ENCODE data around the gene ATF6.

Gene ATF6

GRCh38 chr1:161725908-161726472, 40.1 kb upstream of the ATF6 start:
- H3K9me3 ChIP-seq (ENCODE audit: control insufficient read depth, insufficient read depth, low read depth, low read length): no peaks in the 10 kb centered on the region
- peak overlapping the region; percentile 82 for H3K9ac ChIP-seq (ENCODE audit: low read length)
- H3K4me1 ChIP-seq (ENCODE audit: control insufficient read depth, insufficient read depth, low read length): peaks cover 7% of the 10 kb centered on the region
- H3K27me3 ChIP-seq (ENCODE audit: control insufficient read depth, insufficient read depth, low read length): peaks cover 62% of the 10 kb centered on the region
- H3K27ac ChIP-seq (ENCODE audit: low read depth, low read length): no peak overlapping the region
- H3K36me3 ChIP-seq (ENCODE audit: control insufficient read depth, insufficient read depth, low read length): no peaks in the 10 kb centered on the region
- H3K4me3 ChIP-seq (ENCODE audit: low read depth, low read length): peak overlapping the region; percentile 96

DNA sequence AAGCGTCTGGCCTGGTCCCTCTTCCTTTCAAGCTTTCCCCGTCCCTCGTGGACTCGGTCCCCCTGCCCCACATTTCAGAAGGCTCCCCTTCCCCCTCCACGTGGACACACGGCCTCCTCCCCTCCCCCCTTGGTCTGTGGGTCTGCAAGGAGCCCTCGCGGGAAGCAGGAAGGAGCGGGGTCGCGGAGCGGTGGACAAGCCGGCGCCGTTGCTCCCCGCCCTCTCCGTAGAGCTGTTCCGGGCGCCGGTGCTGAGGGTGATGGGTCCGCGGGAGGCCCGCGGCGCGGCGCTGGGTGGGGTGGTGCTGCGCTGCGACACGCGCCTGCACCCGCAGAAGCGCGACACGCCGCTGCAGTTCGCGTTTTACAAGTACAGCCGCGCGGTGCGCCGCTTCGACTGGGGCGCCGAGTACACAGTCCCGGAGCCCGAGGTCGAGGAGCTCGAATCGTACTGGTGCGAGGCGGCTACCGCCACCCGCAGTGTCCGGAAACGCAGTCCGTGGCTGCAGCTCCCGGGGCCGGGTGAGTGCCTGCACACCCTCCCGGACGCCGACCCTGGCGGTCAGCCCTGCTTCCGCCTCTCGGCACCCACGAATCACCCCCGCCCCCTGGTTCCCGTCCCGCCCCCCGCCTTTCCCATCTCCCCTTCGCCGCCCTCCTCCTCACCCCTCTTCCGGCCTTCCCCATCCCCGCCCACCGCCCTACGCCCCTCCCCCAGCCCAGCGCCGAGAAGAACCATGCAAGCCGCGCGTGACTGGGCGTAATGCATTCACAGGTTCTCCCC, 39.5 kb upstream of the ATF6 start:
- Histone ChIP-seq H3K9me3 (ENCODE audit: control insufficient read depth, insufficient read depth, low read depth, low read length) (no peaks in the 10 kb centered on the region), H3K4me3 (ENCODE audit: low read depth, low read length) (peak overlapping the region; percentile 96), H3K36me3 (ENCODE audit: control insufficient read depth, insufficient read depth, low read length) (no peaks in the 10 kb centered on the region), H3K27ac (ENCODE audit: low read depth, low read length) (no peak overlapping the region; the same call in 1 of the 2 replicates), H3K27me3 (ENCODE audit: control insufficient read depth, insufficient read depth, low read length) (peaks cover 62% of the 10 kb centered on the region), H3K9ac (ENCODE audit: low read length) (peak overlapping the region; percentile 92), H3K4me1 (ENCODE audit: control insufficient read depth, insufficient read depth, low read length) (peaks cover 7% of the 10 kb centered on the region)

DNA sequence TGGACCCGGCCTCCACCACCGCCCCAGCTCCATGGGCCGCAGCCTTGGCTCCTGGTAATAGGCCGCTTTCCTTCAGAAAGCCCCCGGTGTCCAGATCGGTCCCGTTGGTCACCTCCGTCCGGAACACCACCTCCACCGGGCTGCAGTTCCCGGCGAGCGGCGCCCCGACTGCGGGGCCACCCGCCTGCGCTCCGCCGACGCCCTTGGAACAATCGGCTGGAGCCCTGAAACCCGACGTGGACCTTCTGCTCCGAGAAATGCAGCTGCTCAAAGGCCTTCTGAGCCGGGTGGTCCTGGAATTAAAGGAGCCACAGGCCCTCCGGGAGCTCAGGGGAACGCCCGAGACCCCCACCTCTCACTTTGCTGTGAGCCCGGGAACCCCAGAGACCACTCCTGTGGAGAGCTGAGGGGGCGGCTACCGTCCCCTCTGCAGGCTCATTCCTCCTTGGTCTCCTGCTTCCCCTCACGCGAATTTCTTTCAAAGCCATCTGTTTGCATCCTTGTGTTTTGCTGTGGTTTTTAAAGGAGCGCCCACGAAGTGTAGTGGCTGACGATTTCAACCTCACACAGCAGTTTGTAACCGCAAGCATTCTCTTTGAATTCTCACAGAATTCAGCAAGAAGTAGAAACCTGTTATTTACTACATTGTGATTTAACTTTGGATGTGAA, 38.7 kb upstream of the ATF6 start:
- peaks cover 7% of the 10 kb centered on the region for H3K4me1 ChIP-seq (ENCODE audit: control insufficient read depth, insufficient read depth, low read length)
- peak overlapping the region; percentile 92 for H3K9ac ChIP-seq (ENCODE audit: low read length)
- H3K36me3 ChIP-seq (ENCODE audit: control insufficient read depth, insufficient read depth, low read length): no peaks in the 10 kb centered on the region
- peaks cover 57% of the 10 kb centered on the region for H3K27me3 ChIP-seq (ENCODE audit: control insufficient read depth, insufficient read depth, low read length)
- peak overlapping the region; percentile 96 for H3K4me3 ChIP-seq (ENCODE audit: low read depth, low read length)
- H3K27ac ChIP-seq (ENCODE audit: low read depth, low read length): peak overlapping the region; percentile 76
- no peaks in the 10 kb centered on the region for H3K9me3 ChIP-seq (ENCODE audit: control insufficient read depth, insufficient read depth, low read depth, low read length)

DNA sequence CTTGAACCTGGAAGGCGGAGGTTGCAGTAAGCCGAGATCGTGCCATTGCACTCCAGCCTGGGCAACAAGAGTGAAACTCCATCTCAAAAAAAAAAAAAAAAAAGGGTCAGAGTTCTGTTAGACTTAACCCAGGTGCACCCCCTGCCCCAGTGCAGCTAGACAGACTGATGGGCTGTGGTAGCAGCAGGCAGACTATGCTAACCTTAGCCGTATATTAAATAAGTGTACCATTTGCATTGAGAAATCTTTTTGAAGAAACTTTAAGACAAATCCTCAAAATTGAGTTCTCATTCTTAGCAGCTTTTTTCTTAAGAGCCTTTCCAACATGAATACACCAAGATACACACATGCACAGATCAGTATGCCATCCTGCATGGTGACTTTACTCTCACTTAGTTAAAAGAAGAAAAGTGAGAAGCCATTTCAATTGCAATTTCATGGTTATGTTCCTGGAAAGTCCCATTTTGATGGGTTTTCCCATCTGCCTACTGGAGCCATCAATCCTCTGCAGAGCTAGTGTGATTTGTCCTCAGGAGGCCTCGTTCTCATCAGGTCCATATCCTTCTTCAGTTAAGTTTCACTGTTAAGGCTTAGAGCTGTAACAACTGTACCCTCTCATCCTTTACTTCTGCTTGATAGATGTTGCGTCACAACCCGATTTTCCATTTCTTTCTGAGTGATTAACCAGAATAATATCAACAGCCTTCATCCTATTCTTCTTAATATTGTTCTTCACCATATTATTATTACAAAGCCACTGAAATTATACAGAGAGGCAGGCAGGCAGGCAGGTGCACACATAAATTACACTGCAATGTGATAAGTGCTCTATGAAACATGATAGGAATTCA, 37.5 kb upstream of the ATF6 start:
- no peak overlapping the region for H3K4me3 ChIP-seq (ENCODE audit: low read depth, low read length)
- H3K36me3 ChIP-seq (ENCODE audit: control insufficient read depth, insufficient read depth, low read length): no peaks in the 10 kb centered on the region
- H3K4me1 ChIP-seq (ENCODE audit: control insufficient read depth, insufficient read depth, low read length): peaks cover 7% of the 10 kb centered on the region
- H3K27ac ChIP-seq (ENCODE audit: low read depth, low read length): no peak overlapping the region
- no peak overlapping the region for H3K9ac ChIP-seq (ENCODE audit: low read length)
- H3K9me3 ChIP-seq (ENCODE audit: control insufficient read depth, insufficient read depth, low read depth, low read length): no peaks in the 10 kb centered on the region
- peaks cover 45% of the 10 kb centered on the region for H3K27me3 ChIP-seq (ENCODE audit: control insufficient read depth, insufficient read depth, low read length)

DNA sequence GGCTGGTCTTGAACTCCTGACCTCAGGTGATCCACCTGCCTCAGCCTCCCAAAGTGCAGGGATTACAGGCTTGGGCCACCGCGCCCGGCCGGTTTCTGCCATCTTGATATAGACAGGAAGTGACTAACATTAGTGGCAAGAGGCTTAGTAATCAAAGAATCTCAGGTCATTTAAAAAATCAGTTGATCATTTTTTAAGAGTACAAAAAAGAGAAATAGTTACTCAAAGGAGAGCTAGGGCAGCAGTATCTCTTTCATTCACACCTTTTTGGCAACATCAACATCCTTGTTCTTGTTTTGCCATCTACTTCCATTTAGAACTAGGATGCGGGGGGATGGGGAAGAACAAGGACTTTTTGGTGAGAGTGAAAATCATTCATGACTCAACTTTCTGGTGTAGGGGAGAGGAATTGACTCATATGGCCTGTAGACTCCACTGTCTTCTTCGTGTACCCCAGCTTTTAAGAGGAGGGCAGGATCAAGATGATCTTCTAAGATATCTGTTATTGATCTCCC, 36.0 kb upstream of the ATF6 start:
- Histone ChIP-seq H3K36me3 (ENCODE audit: control insufficient read depth, insufficient read depth, low read length) (no peaks in the 10 kb centered on the region), H3K9ac (ENCODE audit: low read length) (no peak overlapping the region), H3K9me3 (ENCODE audit: control insufficient read depth, insufficient read depth, low read depth, low read length) (no peaks in the 10 kb centered on the region), H3K27ac (ENCODE audit: low read depth, low read length) (no peak overlapping the region), H3K4me3 (ENCODE audit: low read depth, low read length) (no peak overlapping the region), H3K4me1 (ENCODE audit: control insufficient read depth, insufficient read depth, low read length) (peaks cover 7% of the 10 kb centered on the region), H3K27me3 (ENCODE audit: control insufficient read depth, insufficient read depth, low read length) (peaks cover 33% of the 10 kb centered on the region)

- Histone ChIP-seq H3K4me1 (ENCODE audit: control insufficient read depth, insufficient read depth, low read length) (peaks cover 15% of the 10 kb centered on the region), H3K4me3 (ENCODE audit: low read depth, low read length) (no peak overlapping the region), H3K36me3 (ENCODE audit: control insufficient read depth, insufficient read depth, low read length) (no peaks in the 10 kb centered on the region), H3K27me3 (ENCODE audit: control insufficient read depth, insufficient read depth, low read length) (peaks cover 22% of the 10 kb centered on the region), H3K9ac (ENCODE audit: low read length) (no peak overlapping the region), H3K27ac (ENCODE audit: low read depth, low read length) (no peak overlapping the region), H3K9me3 (ENCODE audit: control insufficient read depth, insufficient read depth, low read depth, low read length) (no peaks in the 10 kb centered on the region)
Observed at GRCh38 chr1:161731241-161731640, 34.9 kb upstream of the ATF6 start.

DNA sequence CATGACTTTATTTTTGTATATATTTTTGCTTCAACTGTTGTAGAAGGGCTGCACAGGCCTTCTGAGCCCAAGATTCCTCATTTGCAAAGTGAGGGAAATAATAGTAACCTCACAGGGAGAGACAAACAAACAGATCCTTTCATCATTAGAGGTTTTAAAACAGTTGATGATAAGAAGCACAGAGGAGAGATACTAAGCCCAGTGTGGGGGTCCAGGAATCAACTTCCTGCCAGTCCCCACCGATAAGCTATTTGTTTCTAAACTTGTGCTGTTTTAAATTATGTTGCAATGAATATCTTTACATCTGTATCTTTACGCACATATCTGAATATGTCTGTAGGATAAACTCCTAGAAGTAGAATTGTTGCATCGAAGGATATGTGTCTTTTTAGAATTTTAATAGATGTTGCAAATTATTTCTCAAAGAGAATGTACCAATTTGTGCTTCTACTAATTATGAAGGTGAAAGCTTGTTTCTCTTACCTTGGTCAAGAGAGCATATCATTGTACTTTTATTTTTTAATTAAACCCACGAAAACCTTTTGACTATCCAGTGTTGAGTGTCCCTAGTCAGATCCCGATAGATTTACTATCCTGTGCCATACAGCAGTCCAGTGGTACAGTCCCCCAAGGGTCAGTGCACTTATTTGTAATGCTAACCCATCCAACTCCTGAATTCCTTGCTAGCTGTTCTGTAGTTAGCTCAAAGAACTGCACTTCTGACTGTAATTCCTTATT, 34.0 kb upstream of the ATF6 start:
- H3K4me3 ChIP-seq (ENCODE audit: low read depth, low read length): no peak overlapping the region
- H3K4me1 ChIP-seq (ENCODE audit: control insufficient read depth, insufficient read depth, low read length): peaks cover 24% of the 10 kb centered on the region
- H3K27ac ChIP-seq (ENCODE audit: low read depth, low read length): no peak overlapping the region
- H3K9me3 ChIP-seq (ENCODE audit: control insufficient read depth, insufficient read depth, low read depth, low read length): no peaks in the 10 kb centered on the region
- H3K9ac ChIP-seq (ENCODE audit: low read length): no peak overlapping the region
- H3K27me3 ChIP-seq (ENCODE audit: control insufficient read depth, insufficient read depth, low read length): peaks cover 15% of the 10 kb centered on the region
- no peaks in the 10 kb centered on the region for H3K36me3 ChIP-seq (ENCODE audit: control insufficient read depth, insufficient read depth, low read length)

GRCh38 chr1:161733526-161733925, 32.6 kb upstream of the ATF6 start:
- H3K4me3 ChIP-seq (ENCODE audit: low read depth, low read length): no peak overlapping the region
- H3K9me3 ChIP-seq (ENCODE audit: control insufficient read depth, insufficient read depth, low read depth, low read length): no peaks in the 10 kb centered on the region
- H3K4me1 ChIP-seq (ENCODE audit: control insufficient read depth, insufficient read depth, low read length): peaks cover 30% of the 10 kb centered on the region
- H3K36me3 ChIP-seq (ENCODE audit: control insufficient read depth, insufficient read depth, low read length): no peaks in the 10 kb centered on the region
- no peak overlapping the region for H3K9ac ChIP-seq (ENCODE audit: low read length)
- H3K27ac ChIP-seq (ENCODE audit: low read depth, low read length): no peak overlapping the region
- peaks cover 5% of the 10 kb centered on the region; the same call in 1 of the 2 replicates for H3K27me3 ChIP-seq (ENCODE audit: control insufficient read depth, insufficient read depth, low read length)

- H3K4me1 ChIP-seq (ENCODE audit: control insufficient read depth, insufficient read depth, low read length): peaks cover 27% of the 10 kb centered on the region
- no peak overlapping the region for H3K9ac ChIP-seq (ENCODE audit: low read length)
- no peaks in the 10 kb centered on the region for H3K27me3 ChIP-seq (ENCODE audit: control insufficient read depth, insufficient read depth, low read length)
- no peak overlapping the region for H3K27ac ChIP-seq (ENCODE audit: low read depth, low read length)
- no peaks in the 10 kb centered on the region for H3K36me3 ChIP-seq (ENCODE audit: control insufficient read depth, insufficient read depth, low read length)
- H3K9me3 ChIP-seq (ENCODE audit: control insufficient read depth, insufficient read depth, low read depth, low read length): no peaks in the 10 kb centered on the region
- H3K4me3 ChIP-seq (ENCODE audit: low read depth, low read length): no peak overlapping the region
Observed at GRCh38 chr1:161735837-161736236, 30.3 kb upstream of the ATF6 start.

DNA sequence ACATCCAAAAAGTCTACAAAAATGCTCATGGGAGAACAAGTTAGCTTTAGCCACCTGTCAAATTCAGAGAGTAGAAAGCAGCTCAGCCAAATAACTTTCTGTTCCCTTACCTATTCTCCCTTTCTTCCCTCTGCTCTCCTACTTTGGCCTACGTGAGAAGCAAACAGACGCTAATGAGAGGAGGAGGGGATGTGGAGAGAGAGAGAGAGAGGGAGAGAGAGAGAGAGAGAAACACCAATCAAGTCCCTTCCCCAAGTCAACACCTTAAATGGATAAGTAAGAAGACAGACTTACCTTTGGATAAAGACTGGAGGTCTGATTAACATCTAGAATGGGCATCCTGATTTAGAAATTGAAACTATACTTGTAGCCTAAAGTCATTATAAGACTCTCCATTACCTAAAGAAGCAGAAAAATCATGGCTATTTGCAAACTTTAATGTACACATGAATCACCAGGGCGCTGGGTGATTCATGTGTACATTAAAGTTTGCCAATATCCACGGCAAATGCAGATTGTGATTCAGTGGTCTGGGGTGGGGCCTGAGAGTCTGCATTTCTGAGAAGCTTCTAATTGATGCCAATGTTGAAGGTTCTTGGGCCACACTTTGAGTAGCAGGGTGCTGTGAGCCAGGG, 29.7 kb upstream of the ATF6 start:
- peaks cover 27% of the 10 kb centered on the region for H3K4me1 ChIP-seq (ENCODE audit: control insufficient read depth, insufficient read depth, low read length)
- H3K27ac ChIP-seq (ENCODE audit: low read depth, low read length): no peak overlapping the region
- no peaks in the 10 kb centered on the region for H3K9me3 ChIP-seq (ENCODE audit: control insufficient read depth, insufficient read depth, low read depth, low read length)
- no peaks in the 10 kb centered on the region for H3K36me3 ChIP-seq (ENCODE audit: control insufficient read depth, insufficient read depth, low read length)
- no peak overlapping the region for H3K4me3 ChIP-seq (ENCODE audit: low read depth, low read length)
- no peak overlapping the region for H3K9ac ChIP-seq (ENCODE audit: low read length)
- no peaks in the 10 kb centered on the region for H3K27me3 ChIP-seq (ENCODE audit: control insufficient read depth, insufficient read depth, low read length)
